ENCODE data around the gene SPTBN5.

GRCh38 chr15:41886741-41887140, 7.1 kb downstream of the SPTBN5 start:
- TF ChIP-seq, protein P1, sequence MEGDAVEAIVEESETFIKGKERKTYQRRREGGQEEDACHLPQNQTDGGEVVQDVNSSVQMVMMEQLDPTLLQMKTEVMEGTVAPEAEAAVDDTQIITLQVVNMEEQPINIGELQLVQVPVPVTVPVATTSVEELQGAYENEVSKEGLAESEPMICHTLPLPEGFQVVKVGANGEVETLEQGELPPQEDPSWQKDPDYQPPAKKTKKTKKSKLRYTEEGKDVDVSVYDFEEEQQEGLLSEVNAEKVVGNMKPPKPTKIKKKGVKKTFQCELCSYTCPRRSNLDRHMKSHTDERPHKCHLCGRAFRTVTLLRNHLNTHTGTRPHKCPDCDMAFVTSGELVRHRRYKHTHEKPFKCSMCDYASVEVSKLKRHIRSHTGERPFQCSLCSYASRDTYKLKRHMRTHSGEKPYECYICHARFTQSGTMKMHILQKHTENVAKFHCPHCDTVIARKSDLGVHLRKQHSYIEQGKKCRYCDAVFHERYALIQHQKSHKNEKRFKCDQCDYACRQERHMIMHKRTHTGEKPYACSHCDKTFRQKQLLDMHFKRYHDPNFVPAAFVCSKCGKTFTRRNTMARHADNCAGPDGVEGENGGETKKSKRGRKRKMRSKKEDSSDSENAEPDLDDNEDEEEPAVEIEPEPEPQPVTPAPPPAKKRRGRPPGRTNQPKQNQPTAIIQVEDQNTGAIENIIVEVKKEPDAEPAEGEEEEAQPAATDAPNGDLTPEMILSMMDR (conservative IDR thresholded peaks at IDR 0.05 in 1 of 2, IDR thresholded peaks at IDR 0.05 in 1 of 2; ENCODE audit: extremely low read depth in 1 of 2, insufficient read depth in 1 of 2, low read depth in 1 of 2, low read length in 2 of 2), result no peak
- no peak for TF ChIP-seq EZH2 (IDR thresholded peaks at IDR 0.05; ENCODE audit: borderline replicate concordance, low read length)
